GM23248 (cell line): ENCODE data around the gene USF3.

ENCODE experiments used
- EZH2 ChIP-seq: fragments of 200-600 bp; sonication (generic); IDR thresholded peaks from 2 replicates; pipeline ENCODE4 v1.6.1; 2018; ENCODE audit warnings: antibody characterized with exemption, mild to moderate bottlenecking; ENCODE audit not compliant: insufficient read depth, poor library complexity, severe bottlenecking
- EZH2phosphoT487 ChIP-seq: fragments of 200-600 bp; sonication (generic); IDR thresholded peaks from 2 replicates; pipeline ENCODE4 v1.6.1; 2018; ENCODE audit warnings: antibody characterized with exemption, moderate library complexity, mild to moderate bottlenecking, low read depth; ENCODE audit not compliant: insufficient read depth

DNA sequence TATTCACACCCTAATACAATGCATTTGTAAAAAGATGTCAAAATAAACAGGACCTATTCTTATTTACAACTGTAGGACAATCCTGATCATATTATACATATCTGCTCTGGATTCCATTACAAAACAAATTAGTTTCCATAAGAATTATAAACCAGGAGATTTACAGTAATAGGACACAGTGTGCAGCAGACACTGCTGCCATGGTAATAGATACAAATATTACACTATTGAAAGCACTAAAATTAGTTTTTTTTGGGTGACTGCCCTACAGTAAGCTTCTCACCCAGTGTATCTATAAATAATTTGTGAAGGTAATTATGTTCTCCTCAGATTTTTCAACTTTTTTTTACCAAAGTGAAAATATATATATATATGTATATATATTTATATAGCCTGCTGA lies 47.9 kb downstream of the USF3 start:
- TF ChIP-seq EZH2 (no peak), EZH2phosphoT487 (no peak)
